ENCODE data around the gene RNF151. TPM values are rescaled to one million over a fixed set of nuclear protein-coding genes. Genes with fewer than 3 reads are reported as not detected.

RNF151 gene
- total and polyA plus RNA-seq, 10 of the 15 experiments (the other 5 are each of a cell fraction or from before 2014, with no cell fraction given) = 0.17 to 0.56 TPM; not detected in 8

DNA sequence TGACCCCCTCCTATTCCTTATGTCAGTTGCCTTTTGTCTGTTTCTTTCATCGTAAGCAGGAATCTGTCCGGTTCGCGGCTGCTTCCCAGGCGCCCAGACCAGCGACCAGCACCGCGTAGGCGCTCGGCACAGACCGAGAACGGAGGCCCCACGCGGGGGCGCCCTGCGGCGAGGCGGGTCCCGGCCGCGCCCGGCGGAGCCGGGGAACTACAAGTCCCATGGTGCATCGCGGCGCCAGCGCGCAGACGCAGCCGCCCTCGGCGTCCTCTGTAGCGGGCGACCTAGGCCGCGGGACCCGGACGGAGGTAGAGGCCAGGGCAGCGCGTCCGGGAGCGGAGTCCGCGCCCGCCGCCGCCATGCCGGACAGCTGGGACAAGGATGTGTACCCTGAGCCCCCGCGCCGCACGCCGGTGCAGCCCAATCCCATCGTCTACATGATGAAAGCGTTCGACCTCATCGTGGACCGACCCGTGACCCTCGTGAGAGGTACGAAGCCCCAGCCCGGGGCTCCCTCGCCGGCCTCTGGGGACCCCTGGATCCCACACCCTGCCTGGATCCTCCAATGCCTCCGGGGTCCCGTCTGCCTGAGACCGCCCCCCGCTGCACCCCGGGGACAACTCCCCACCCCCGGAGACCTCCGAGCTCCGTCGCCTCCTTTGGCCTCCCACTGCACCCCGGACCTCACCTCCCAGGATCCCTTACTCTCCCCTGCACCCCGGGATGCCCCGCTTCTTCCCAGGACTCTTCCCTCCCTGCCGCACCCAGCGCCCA, 7.2 kb upstream of the RNF151 start, which contains the start of gene NDUFB10 (continued):
- TF ChIP-seq SRF (IDR thresholded peaks at IDR 0.05; ENCODE audit: low read depth in 2 of 2, low read length in 2 of 2) = no peak
- no peak for TF ChIP-seq ATF7 (IDR thresholded peaks at IDR 0.05; ENCODE audit: low read depth)
- no peak for TF ChIP-seq EED (IDR thresholded peaks at IDR 0.05; ENCODE audit: low read depth)
- peak; percentile 87 for TF ChIP-seq LARP7 (IDR thresholded peaks at IDR 0.05)
- TF ChIP-seq MEF2A (IDR thresholded peaks at IDR 0.05; ENCODE audit: insufficient read depth, low read depth, low read length) = no peak
- TF ChIP-seq RAD21 (IDR thresholded peaks at IDR 0.05; ENCODE audit: insufficient read depth, low read depth, low read length) = peak; percentile 30; the same call in 1 of the 2 replicates
- TF ChIP-seq ESRRA (IDR thresholded peaks at IDR 0.05; ENCODE audit: low read length) = no peak
- TF ChIP-seq DPF2 (IDR thresholded peaks at IDR 0.05) = 0 out of 2 replicates have a peak, but pooled peaks have one; percentile 62
- peak; percentile 97 for TF ChIP-seq IKZF1 (conservative IDR thresholded peaks at IDR 0.05)

DNA sequence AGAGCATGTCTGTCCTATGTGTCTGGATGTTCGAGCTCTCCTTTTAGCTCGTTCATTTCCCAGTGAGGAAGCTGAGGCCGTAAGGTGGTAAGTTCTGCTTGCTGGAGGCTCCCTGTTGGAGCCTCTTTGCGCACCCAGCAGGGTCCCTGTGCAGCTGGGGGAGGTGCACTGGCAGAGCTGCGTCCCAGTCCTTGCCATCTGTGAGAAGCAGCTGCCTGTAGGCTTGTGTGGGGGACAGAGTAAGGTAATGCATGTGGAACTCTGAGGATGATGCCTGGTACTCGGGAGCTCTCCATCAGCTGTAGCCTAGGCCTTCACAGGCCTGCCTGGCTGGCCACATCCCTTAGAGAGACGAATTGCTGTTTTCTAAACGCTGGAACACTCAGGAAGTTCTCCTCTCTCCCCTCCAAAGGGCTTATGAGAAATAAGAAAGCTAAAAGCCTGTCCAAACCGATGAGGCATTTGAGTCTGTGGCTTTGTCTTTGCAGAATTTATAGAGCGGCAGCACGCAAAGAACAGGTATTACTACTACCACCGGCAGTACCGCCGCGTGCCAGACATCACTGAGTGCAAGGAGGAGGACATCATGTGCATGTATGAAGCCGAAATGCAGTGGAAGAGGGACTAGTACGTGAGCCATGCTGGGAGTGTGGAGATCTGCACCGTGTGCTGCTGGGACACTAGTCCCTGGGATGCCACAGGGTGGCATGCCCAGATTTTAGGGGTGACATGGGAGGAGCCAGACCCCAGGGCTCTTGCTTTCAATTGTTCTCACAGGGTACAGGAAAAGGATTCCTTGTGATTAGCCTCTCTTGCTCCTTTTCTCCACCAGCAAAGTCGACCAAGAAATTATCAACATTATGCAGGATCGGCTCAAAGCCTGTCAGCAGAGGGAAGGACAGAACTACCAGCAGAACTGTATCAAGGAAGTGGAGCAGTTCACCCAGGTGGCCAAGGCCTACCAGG, 5.7 kb upstream of the RNF151 start:
- Histone ChIP-seq H3K9ac (ENCODE audit: control insufficient read depth, insufficient read depth, low read length) (peak overlapping the region; percentile 89), H2AFZ (ENCODE audit: control insufficient read depth, low read depth, low read length) (no peak overlapping the region), H4K20me1 (ENCODE audit: control insufficient read depth, insufficient read depth) (peaks cover 6% of the 10 kb centered on the region; the same call in 1 of the 2 replicates), H3K27me3 (replicated peaks in 1 of 2; ENCODE audit: control insufficient read depth in 2 of 2, insufficient read depth in 2 of 2, low read length in 1 of 2) (no peaks in the 10 kb centered on the region), H3K9me3 (replicated peaks; ENCODE audit: control insufficient read depth, insufficient read depth, low read length) (no peaks in the 10 kb centered on the region), H3K79me2 (ENCODE audit: control insufficient read depth, insufficient read depth, low read length) (peaks cover 61% of the 10 kb centered on the region), H3K27ac (ENCODE audit: control insufficient read depth, insufficient read depth) (peak overlapping the region; percentile 37), H3K4me1 (ENCODE audit: control insufficient read depth, insufficient read depth, low read length) (peaks cover 19% of the 10 kb centered on the region), H3K4me2 (ENCODE audit: control insufficient read depth, insufficient read depth) (peak overlapping the region; percentile 73), H3K4me3 (peak overlapping the region; percentile 83), H3K36me3 (ENCODE audit: control insufficient read depth in 2 of 2, insufficient read depth in 2 of 2, low read length in 1 of 2) (peaks cover 11 to 13% of the 10 kb centered on the region in 2 experiments; a peak in 3 of 4 replicates)
- ChIA-PET SMC1A (ENCODE audit: uncharacterized antibody, unreplicated experiment) (interaction anchor here (1.1 to 1.4 kb wide), 2 partner anchors 11 to 43 kb away, joined by 3 to 7 read pairs; partner anchors contain the start of gene TBL3), POLR2A (interaction anchor here (0.7 to 2.2 kb wide), 5 partner anchors 10 to 721 kb away, joined by 3 to 13 read pairs (median 3); partner anchors contain the start of genes KCTD5, NTHL1, SYNGR3 and TBL3), RAD21 (ENCODE audit: unreplicated experiment) (interaction anchor here (1.0 to 1.1 kb wide), 4 partner anchors 18 to 180 kb away, joined by 3 to 4 read pairs (median 4); partner anchors contain the start of genes MSRB1, NOXO1, NUBP2 and SPSB3), CTCF (interaction anchor here (1.0 to 1.6 kb wide), 3 partner anchors 15 to 43 kb away, joined by 4 to 6 read pairs (median 5); no protein-coding TSS in a partner anchor)
- FAIRE-seq (peak; percentile 18), ATAC-seq (peak; percentile 28), DNase-seq (ENCODE audit: low read depth, low spot score) (no peak)
- in situ Hi-C loops (cut with MboI) = no loop called here
- intact Hi-C loops (cut with micrococcal nuclease; ENCODE audit: unreplicated experiment) = no loop called here
- TSS peak; percentile 54 for BruUV-seq (replicated peaks)
- 5% methylated on average over 20 of the region's 20 CpGs for WGBS (ENCODE audit: insufficient coverage, insufficient replicate concordance, low lambda C conversion rate, missing lambda C conversion rate)
- TF ChIP-seq LARP7 (IDR thresholded peaks at IDR 0.05) (0 out of 2 replicates have a peak, but pooled peaks have one; percentile 10), POLR2A (IDR thresholded peaks at IDR 0.05; ENCODE audit: low read depth, low read length) (peak; percentile 83), MTA3 (IDR thresholded peaks at IDR 0.05; ENCODE audit: borderline replicate concordance, low read length) (peak; percentile 100), NFIC (IDR thresholded peaks at IDR 0.05; ENCODE audit: low read depth, low read length) (peak; percentile 59), WRNIP1 (IDR thresholded peaks at IDR 0.05; ENCODE audit: borderline replicate concordance, low read depth, low read length) (no peak)
- TF ChIP-seq, protein P1, sequence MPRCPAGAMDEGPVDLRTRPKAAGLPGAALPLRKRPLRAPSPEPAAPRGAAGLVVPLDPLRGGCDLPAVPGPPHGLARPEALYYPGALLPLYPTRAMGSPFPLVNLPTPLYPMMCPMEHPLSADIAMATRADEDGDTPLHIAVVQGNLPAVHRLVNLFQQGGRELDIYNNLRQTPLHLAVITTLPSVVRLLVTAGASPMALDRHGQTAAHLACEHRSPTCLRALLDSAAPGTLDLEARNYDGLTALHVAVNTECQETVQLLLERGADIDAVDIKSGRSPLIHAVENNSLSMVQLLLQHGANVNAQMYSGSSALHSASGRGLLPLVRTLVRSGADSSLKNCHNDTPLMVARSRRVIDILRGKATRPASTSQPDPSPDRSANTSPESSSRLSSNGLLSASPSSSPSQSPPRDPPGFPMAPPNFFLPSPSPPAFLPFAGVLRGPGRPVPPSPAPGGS (IDR thresholded peaks at IDR 0.05; ENCODE audit: borderline replicate concordance, insufficient read depth, low read depth, low read length, poor library complexity, severe bottlenecking) = peak; percentile 65
- TF ChIP-seq, protein P2, sequence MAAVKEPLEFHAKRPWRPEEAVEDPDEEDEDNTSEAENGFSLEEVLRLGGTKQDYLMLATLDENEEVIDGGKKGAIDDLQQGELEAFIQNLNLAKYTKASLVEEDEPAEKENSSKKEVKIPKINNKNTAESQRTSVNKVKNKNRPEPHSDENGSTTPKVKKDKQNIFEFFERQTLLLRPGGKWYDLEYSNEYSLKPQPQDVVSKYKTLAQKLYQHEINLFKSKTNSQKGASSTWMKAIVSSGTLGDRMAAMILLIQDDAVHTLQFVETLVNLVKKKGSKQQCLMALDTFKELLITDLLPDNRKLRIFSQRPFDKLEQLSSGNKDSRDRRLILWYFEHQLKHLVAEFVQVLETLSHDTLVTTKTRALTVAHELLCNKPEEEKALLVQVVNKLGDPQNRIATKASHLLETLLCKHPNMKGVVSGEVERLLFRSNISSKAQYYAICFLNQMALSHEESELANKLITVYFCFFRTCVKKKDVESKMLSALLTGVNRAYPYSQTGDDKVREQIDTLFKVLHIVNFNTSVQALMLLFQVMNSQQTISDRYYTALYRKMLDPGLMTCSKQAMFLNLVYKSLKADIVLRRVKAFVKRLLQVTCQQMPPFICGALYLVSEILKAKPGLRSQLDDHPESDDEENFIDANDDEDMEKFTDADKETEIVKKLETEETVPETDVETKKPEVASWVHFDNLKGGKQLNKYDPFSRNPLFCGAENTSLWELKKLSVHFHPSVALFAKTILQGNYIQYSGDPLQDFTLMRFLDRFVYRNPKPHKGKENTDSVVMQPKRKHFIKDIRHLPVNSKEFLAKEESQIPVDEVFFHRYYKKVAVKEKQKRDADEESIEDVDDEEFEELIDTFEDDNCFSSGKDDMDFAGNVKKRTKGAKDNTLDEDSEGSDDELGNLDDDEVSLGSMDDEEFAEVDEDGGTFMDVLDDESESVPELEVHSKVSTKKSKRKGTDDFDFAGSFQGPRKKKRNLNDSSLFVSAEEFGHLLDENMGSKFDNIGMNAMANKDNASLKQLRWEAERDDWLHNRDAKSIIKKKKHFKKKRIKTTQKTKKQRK (IDR thresholded peaks at IDR 0.05; ENCODE audit: low read depth, low read length) = peak; percentile 21; the same call in 1 of the 2 replicates

Measured in GM12878 (cell line).